ENCODE data around the gene ZBTB17.

GRCh38 chr1:15944308-15945010 is 31.4 kb downstream of the ZBTB17 start:
- TF ChIP-seq ZNF274 (IDR thresholded peaks at IDR 0.05; ENCODE audit: low read depth, low read length) (no peak), YY1 (IDR thresholded peaks at IDR 0.05; ENCODE audit: insufficient read depth, insufficient read length) (no peak)

All from NT2/D1 (cell line).